Keratinocyte (primary cell): Measurements from ENCODE around the gene SELENOO. TPM values are rescaled to one million over a fixed set of nuclear protein-coding genes. Genes with fewer than 3 reads are reported as not detected.

Experiments used
- DNase-seq: peaks from one replicate; pipeline ENCODE4 v3.0.0-alpha.2; 2011; ENCODE audit warnings: low read depth, missing footprints, low spot score
- FAIRE-seq: peaks from 2 replicates; lab custom pipeline; 2011; peaks lifted over from hg19 to GRCh38; lab: Jason Lieb, UNC
- H2AFZ ChIP-seq: 2 replicates; pipeline ENCODE4 v1.6.0; 2012; ENCODE audit warnings: low read length, control low read depth, inconsistent platforms; ENCODE audit not compliant: control insufficient read depth
- H3K27ac ChIP-seq: 2 replicates; pipeline ENCODE4 v1.5.1; 2011; ENCODE audit warnings: low read length; ENCODE audit not compliant: control insufficient read depth, insufficient read depth
- H3K27me3 ChIP-seq: 3 replicates; pipeline ENCODE4 v1.6.0; 2011; ENCODE audit warnings: low read length; ENCODE audit not compliant: control insufficient read depth, insufficient read depth; ENCODE audit errors: extremely low read depth
- H3K36me3 ChIP-seq, 2 experiments: 2 replicates in 1 of 2; 3 replicates in 1 of 2; pipeline ENCODE4 v1.5.1; 2011; ENCODE audit warnings: low read length in 2 of 2, mild to moderate bottlenecking in 1 of 2; ENCODE audit not compliant: control insufficient read depth in 2 of 2, insufficient read depth in 2 of 2; ENCODE audit errors: extremely low read depth in 1 of 2
- H3K4me1 ChIP-seq: 3 replicates; pipeline ENCODE4 v1.5.1; 2011; ENCODE audit warnings: low read length; ENCODE audit not compliant: control insufficient read depth, insufficient read depth; ENCODE audit errors: extremely low read depth
- H3K4me2 ChIP-seq: 3 replicates; pipeline ENCODE4 v1.6.0; 2011; ENCODE audit warnings: low read depth, low read length; ENCODE audit not compliant: control insufficient read depth, insufficient read depth; ENCODE audit errors: extremely low read depth
- H3K4me3 ChIP-seq, 3 experiments: fragments of 200-600 bp in 1 of 3; sonication (generic) in 1 of 3; 2 replicates in 2 of 3; 3 replicates in 1 of 3; pipeline ENCODE4 v1.5.1; 2011 to 2016; ENCODE audit warnings: low read length in 3 of 3, mild to moderate bottlenecking in 3 of 3, control low read depth in 2 of 3, inconsistent platforms in 1 of 3, low read depth in 1 of 3, mixed read lengths in 1 of 3, mixed run types in 1 of 3, moderate library complexity in 1 of 3; ENCODE audit not compliant: control insufficient read depth in 2 of 3, insufficient read depth in 2 of 3; ENCODE audit errors: extremely low read depth in 1 of 3
- H3K79me2 ChIP-seq: 2 replicates; pipeline ENCODE4 v1.6.0; 2012; ENCODE audit warnings: low read length; ENCODE audit not compliant: control insufficient read depth, insufficient read depth
- H3K9ac ChIP-seq: 3 replicates; pipeline ENCODE4 v1.6.0; 2011; ENCODE audit warnings: low read length; ENCODE audit not compliant: control insufficient read depth, insufficient read depth; ENCODE audit errors: extremely low read depth
- H3K9me1 ChIP-seq: 3 replicates; pipeline ENCODE4 v1.6.0; 2011; ENCODE audit warnings: low read length; ENCODE audit not compliant: control insufficient read depth, insufficient read depth; ENCODE audit errors: extremely low read depth
- H3K9me3 ChIP-seq: 2 replicates; pipeline ENCODE4 v1.5.1; 2012; ENCODE audit warnings: low read depth, low read length; ENCODE audit not compliant: control insufficient read depth
- H4K20me1 ChIP-seq: 3 replicates; pipeline ENCODE4 v1.6.0; 2011; ENCODE audit warnings: low read length; ENCODE audit not compliant: control insufficient read depth, insufficient read depth; ENCODE audit errors: extremely low read depth
- EZH2 ChIP-seq: IDR thresholded peaks from one replicate; pipeline ENCODE4 v1.6.1; 2012; ENCODE audit warnings: inconsistent platforms, mild to moderate bottlenecking, low read length, moderate library complexity
- dilution Hi-C: fragments of 300-500 bp; cut with MboI; formaldehyde crosslinking; loops from one replicate; pipeline ENCODE4 v1.7.0; 2020; ENCODE audit warnings: low sequenced_read_pairs; ENCODE audit not compliant: extremely low pct_ligation_motif_present
- polyA plus RNA-seq, 5 experiments: library from polyadenylated mRNA; depleted of rRNA in 3 of 5; stranded (reverse) in 3 of 5; stranded (forward) in 1 of 5; unstranded in 1 of 5; fragments of >200 nt; gene quantifications; 1 replicate in 1 of 5; 2 replicates in 3 of 5; 3 replicates in 1 of 5; pipeline versions ENCODE4 v1.2.1 to v1.2.3, GENCODE V29; 2011 to 2012; ENCODE audit warnings: missing spikeins in 2 of 5, low read depth in 1 of 5, low replicate concordance in 1 of 5
- TF ChIP-seq, protein P1 (sequence below), 3 experiments: IDR thresholded peaks in 1 of 3; conservative IDR thresholded peaks in 1 of 3; optimal IDR thresholded peaks in 1 of 3; 2 replicates in 2 of 3; 3 replicates in 1 of 3; pipeline versions ENCODE3 to v1.5.1; 2011; ENCODE audit warnings: low read length in 3 of 3, mild to moderate bottlenecking in 3 of 3, moderate library complexity in 2 of 3, control low read depth in 1 of 3, inconsistent platforms in 1 of 3; ENCODE audit not compliant: insufficient read depth in 2 of 3; ENCODE audit errors: extremely low read depth in 1 of 3

The SELENOO gene
- polyA plus RNA-seq, 1 donor (not counting 4 experiments of a cell fraction or from before 2014, with no cell fraction given), result 14.4 TPM

DNA sequence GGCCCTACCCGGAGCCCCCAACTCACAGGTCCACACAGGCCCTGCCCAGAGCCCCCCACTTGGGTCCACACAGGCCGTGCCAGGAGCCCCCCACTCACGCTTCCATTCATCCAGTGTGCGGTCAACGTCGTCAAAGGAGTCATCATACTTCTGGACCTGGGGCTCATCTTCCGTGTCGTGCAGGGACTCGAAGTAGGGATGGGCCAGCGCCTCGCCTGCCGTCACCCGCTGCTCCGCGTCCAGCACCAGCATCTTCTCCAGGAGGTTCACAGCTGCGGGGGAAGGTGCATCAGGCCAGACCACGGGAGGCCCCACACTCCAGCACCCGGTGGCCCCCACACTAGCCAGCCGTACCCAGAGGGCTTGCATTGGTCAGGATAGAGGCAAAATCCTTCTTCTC, 54.3 kb downstream of the SELENOO start:
- Histone ChIP-seq H3K79me2 (no peaks in the 10 kb centered on the region), H3K4me1 (peaks cover 5% of the 10 kb centered on the region), H3K4me3 (no peak overlapping the region), H3K9me1 (no peaks in the 10 kb centered on the region), H4K20me1 (no peaks in the 10 kb centered on the region), H3K9me3 (no peaks in the 10 kb centered on the region), H2AFZ (no peak overlapping the region), H3K27me3 (no peaks in the 10 kb centered on the region), H3K27ac (no peak overlapping the region), H3K9ac (no peak overlapping the region), H3K36me3 (peaks cover 0 to 5% of the 10 kb centered on the region in 2 experiments), H3K4me2 (no peak overlapping the region)
- TF ChIP-seq, protein P1, sequence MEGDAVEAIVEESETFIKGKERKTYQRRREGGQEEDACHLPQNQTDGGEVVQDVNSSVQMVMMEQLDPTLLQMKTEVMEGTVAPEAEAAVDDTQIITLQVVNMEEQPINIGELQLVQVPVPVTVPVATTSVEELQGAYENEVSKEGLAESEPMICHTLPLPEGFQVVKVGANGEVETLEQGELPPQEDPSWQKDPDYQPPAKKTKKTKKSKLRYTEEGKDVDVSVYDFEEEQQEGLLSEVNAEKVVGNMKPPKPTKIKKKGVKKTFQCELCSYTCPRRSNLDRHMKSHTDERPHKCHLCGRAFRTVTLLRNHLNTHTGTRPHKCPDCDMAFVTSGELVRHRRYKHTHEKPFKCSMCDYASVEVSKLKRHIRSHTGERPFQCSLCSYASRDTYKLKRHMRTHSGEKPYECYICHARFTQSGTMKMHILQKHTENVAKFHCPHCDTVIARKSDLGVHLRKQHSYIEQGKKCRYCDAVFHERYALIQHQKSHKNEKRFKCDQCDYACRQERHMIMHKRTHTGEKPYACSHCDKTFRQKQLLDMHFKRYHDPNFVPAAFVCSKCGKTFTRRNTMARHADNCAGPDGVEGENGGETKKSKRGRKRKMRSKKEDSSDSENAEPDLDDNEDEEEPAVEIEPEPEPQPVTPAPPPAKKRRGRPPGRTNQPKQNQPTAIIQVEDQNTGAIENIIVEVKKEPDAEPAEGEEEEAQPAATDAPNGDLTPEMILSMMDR (optimal IDR thresholded peaks at IDR 0.05 in 1 of 3, IDR thresholded peaks at IDR 0.05 in 1 of 3, conservative IDR thresholded peaks at IDR 0.05 in 1 of 3; ENCODE audit: extremely low read depth in 1 of 3, insufficient read depth in 2 of 3, low read length in 3 of 3), result no peak
- TF ChIP-seq EZH2, result no peak
- no peak for DNase-seq
- FAIRE-seq, result no peak
- dilution Hi-C loops, result no loop called here

DNA sequence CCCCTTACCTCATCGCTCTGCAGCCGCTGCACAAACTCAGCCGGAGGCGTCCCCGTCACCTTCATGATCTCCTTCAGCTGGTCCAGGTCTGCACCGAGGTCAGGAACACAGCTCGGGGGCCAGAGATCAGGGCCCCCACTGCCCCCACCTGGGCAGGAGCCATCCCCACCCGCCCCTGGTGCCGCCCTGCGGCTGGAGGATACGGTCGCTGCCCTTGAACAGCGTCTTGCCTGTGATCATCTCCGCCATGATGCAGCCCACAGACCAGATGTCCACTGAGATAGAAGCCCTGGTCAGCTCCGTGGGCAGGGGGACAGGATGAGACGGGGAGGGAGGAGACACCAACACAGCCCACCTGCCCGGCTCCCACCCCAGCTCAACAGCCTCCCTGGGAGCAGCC, 54.8 kb downstream of the SELENOO start:
- DNase-seq (no peak), FAIRE-seq (no peak)
- H3K27me3 ChIP-seq, result no peaks in the 10 kb centered on the region
- H3K9me3 ChIP-seq, result no peaks in the 10 kb centered on the region
- no peak for TF ChIP-seq EZH2
- TF ChIP-seq, protein P1 (optimal IDR thresholded peaks at IDR 0.05 in 1 of 3, IDR thresholded peaks at IDR 0.05 in 1 of 3, conservative IDR thresholded peaks at IDR 0.05 in 1 of 3; ENCODE audit: extremely low read depth in 1 of 3, insufficient read depth in 2 of 3, low read length in 3 of 3), result no peak
- no peak overlapping the region for H3K4me2 ChIP-seq
- H2AFZ ChIP-seq, result no peak overlapping the region
- no peak overlapping the region for H3K27ac ChIP-seq
- dilution Hi-C loops, result no loop called here
- no peaks in the 10 kb centered on the region for H3K79me2 ChIP-seq
- no peaks in the 10 kb centered on the region for H3K9me1 ChIP-seq
- H3K36me3 ChIP-seq, result peaks cover 0 to 5% of the 10 kb centered on the region in 2 experiments
- H3K9ac ChIP-seq, result no peak overlapping the region
- no peaks in the 10 kb centered on the region for H4K20me1 ChIP-seq
- H3K4me1 ChIP-seq, result peaks cover 2% of the 10 kb centered on the region
- H3K4me3 ChIP-seq, result no peak overlapping the region
